GM13976 (cell line): Measurements from ENCODE around the gene FOXK1.

Source experiments
- DNase-seq: peaks from one replicate; pipeline ENCODE4 v3.0.0; 2012; ENCODE audit warnings: low spot score
- CTCF ChIP-seq: IDR thresholded peaks from 2 replicates; pipeline ENCODE4 v1.5.1; 2012; ENCODE audit warnings: borderline replicate concordance, mild to moderate bottlenecking; ENCODE audit not compliant: insufficient read depth; ENCODE audit errors: extremely low read depth, missing control alignments, control extremely low read depth
- in situ Hi-C: fragments of 300-500 bp; cut with MboI; formaldehyde crosslinking; loops from one replicate; pipeline ENCODE4 v1.12.0; 2022; ENCODE audit warnings: low sequenced_read_pairs, mixed read lengths, inconsistent platforms; ENCODE audit not compliant: unreplicated experiment

FOXK1 gene

GRCh38 chr7:4782333-4783291 lies 100.5 kb downstream of the FOXK1 start:
- no peak for DNase-seq
- in situ Hi-C loops, result no loop called here
- no peak for TF ChIP-seq CTCF

GRCh38 chr7:4783292-4783652 lies 101.2 kb downstream of the FOXK1 start:
- in situ Hi-C loops, result no loop called here
- DNase-seq, result no peak
- TF ChIP-seq CTCF, result no peak

DNA sequence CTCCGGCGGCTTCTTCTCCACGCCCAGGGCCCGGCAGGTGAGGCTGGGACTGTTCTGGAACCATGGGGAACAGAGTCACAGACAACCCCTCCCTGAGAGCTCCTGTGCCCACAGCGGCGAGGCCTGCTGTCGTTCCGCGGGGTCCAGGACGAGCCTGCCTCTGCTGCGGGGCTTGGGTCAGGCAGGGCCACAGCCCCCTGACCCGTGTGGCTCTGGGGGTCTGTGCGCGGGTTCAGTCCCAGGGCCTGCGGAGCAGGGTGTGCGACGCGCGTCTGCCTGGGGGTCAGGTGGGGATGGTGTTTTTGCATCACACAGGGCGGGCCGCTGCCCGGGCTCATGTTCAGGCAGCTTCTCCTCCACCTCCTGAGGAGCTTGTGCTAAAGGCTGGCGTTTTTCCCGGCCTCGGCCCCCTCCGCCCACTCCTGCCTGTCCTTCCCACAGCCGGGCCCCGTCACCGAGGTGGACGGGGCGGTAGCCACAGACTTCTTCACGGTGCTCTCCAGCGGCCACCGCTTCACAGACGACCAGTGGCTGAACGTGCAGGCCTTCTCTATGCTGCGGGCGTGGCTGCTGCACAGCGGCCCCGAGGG lies 101.8 kb downstream of the FOXK1 start:
- in situ Hi-C loops, result no loop called here
- no peak for DNase-seq
- TF ChIP-seq CTCF, result no peak

DNA sequence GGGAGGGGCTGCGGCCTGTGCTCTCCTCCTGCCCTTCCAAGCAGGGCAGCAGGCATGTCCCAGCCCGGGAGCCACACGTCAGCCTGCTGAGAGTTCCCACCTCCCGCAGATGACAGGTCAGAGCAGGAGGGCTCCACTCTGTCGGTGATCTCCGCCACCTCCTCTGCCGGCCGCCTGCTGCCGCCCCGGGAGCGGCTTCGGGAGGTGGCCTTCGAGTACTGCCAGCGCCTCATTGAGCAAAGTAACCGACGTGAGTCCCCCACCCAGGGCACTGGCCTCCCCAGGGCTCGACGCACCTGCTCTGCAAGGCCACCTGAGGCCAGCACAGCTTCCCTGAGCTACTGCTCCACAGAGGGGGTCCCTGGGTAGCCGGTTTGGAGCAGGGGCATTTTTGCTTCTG lies 102.7 kb downstream of the FOXK1 start:
- DNase-seq, result no peak
- in situ Hi-C loops, result no loop called here
- TF ChIP-seq CTCF, result no peak

GRCh38 chr7:4785371-4785770 lies 103.3 kb downstream of the FOXK1 start:
- in situ Hi-C loops, result no loop called here
- DNase-seq, result no peak
- no peak for TF ChIP-seq CTCF

GRCh38 chr7:4786015-4786414 lies 103.9 kb downstream of the FOXK1 start:
- DNase-seq, result no peak
- in situ Hi-C loops, result no loop called here
- TF ChIP-seq CTCF, result no peak
